SIG-M5 (cell line): Measurements from ENCODE around the gene SRPK2.
"Not testable (repeated sequence)": the region's sequence is repeated elsewhere in the genome, so short reads cannot be mapped to it uniquely, and the experiment has no call there.

Experiments
- DNase-seq: peaks from one replicate; lab custom pipeline; 2025; lab: John Stamatoyannopoulos, UW

The SRPK2 gene

GRCh38 chr7:105388356-105389087 lies at the start of gene SRPK2:
Gene SRPK2, minus strand, starts transcription at chr7:105388921.
- DNase-seq: no peak

- DNase-seq: no peak
Observed at GRCh38 chr7:105438254-105438653, 49.5 kb upstream of the SRPK2 start.

- DNase-seq: not testable (repeated sequence)
Observed at GRCh38 chr7:105437356-105437755, 48.6 kb upstream of the SRPK2 start.

GRCh38 chr7:105429746-105430612 lies 41.3 kb upstream of the SRPK2 start:
- DNase-seq: no peak

GRCh38 chr7:105426606-105427146 lies 38.0 kb upstream of the SRPK2 start:
- DNase-seq: no peak

GRCh38 chr7:105423987-105424386 lies 35.3 kb upstream of the SRPK2 start:
- no peak for DNase-seq

- no peak for DNase-seq
Observed at GRCh38 chr7:105413887-105414437, 25.2 kb upstream of the SRPK2 start.

- DNase-seq: not testable (repeated sequence)
Observed at GRCh38 chr7:105410774-105411173, 22.1 kb upstream of the SRPK2 start.

GRCh38 chr7:105409775-105410174 lies 21.1 kb upstream of the SRPK2 start:
- not testable (repeated sequence) for DNase-seq

GRCh38 chr7:105408791-105409410 lies 20.2 kb upstream of the SRPK2 start:
- no peak for DNase-seq

- DNase-seq: no peak
Observed at GRCh38 chr7:105403128-105403527, 14.4 kb upstream of the SRPK2 start.

- no peak for DNase-seq
Observed at GRCh38 chr7:105402221-105403095, 13.7 kb upstream of the SRPK2 start.

- no peak for DNase-seq
Observed at GRCh38 chr7:105399043-105399725, 10.5 kb upstream of the SRPK2 start.

GRCh38 chr7:105396566-105396965 lies 7.8 kb upstream of the SRPK2 start:
- DNase-seq: no peak

- DNase-seq: no peak
Observed at GRCh38 chr7:105391429-105391828, 2.7 kb upstream of the SRPK2 start.

GRCh38 chr7:105389889-105390288 lies 1.2 kb upstream of the SRPK2 start:
- DNase-seq: no peak

GRCh38 chr7:105389088-105389650 lies 448 bp upstream of the SRPK2 start:
- no peak for DNase-seq

- DNase-seq: no peak
Observed at GRCh38 chr7:105387508-105388355, 989 bp downstream of the SRPK2 start.

- no peak for DNase-seq
Observed at GRCh38 chr7:105377903-105378302, 10.8 kb downstream of the SRPK2 start.
